ENCODE measurements around the gene C1QTNF6. TPM values are rescaled to one million over a fixed set of nuclear protein-coding genes. Genes with fewer than 3 reads are reported as not detected.
"Not testable (repeated sequence)": the region's sequence is repeated elsewhere in the genome, so short reads cannot be mapped to it uniquely, and the experiment has no call there.

C1QTNF6 gene
- total RNA-seq, 1 experiment from 2014 or later, result 7.4 TPM

GRCh38 chr22:37171662-37172061 lies 16.4 kb downstream of the C1QTNF6 start:
- ChIA-PET CTCF (no interaction called here), POLR2A (no interaction called here)
- DNase-seq, result no peak
- TF ChIP-seq CTCF (IDR thresholded peaks at IDR 0.05; ENCODE audit: insufficient read depth in 1 of 2, low read depth in 1 of 2, low read length in 1 of 2, severe bottlenecking in 1 of 2, unreplicated experiment in 1 of 2), result no peak
- no peaks in the 10 kb centered on the region for H3K27me3 ChIP-seq (replicated peaks; ENCODE audit: control insufficient read depth, insufficient read depth, low read length)
- Mint-ChIP-seq H3K27me3 (ENCODE audit: insufficient read depth, unreplicated experiment) (no peaks in the 10 kb centered on the region), H3K27ac (ENCODE audit: unreplicated experiment) (no peak overlapping the region), H3K4me3 (ENCODE audit: unreplicated experiment) (no peak overlapping the region), H3K9me3 (ENCODE audit: unreplicated experiment) (no peaks in the 10 kb centered on the region), H3K4me1 (ENCODE audit: low read depth, unreplicated experiment) (no peaks in the 10 kb centered on the region), H3K36me3 (ENCODE audit: insufficient read depth, unreplicated experiment) (no peaks in the 10 kb centered on the region)
- H3K9me3 ChIP-seq, result no peaks in the 10 kb centered on the region
- intact Hi-C loops (cut with micrococcal nuclease; ENCODE audit: unreplicated experiment), result no loop called here
- peaks cover 5% of the 10 kb centered on the region; the same call in 1 of the 2 replicates for H3K4me1 ChIP-seq
- BruUV-seq (replicated peaks), result no TSS peak
- no peak overlapping the region for H3K4me3 ChIP-seq (ENCODE audit: low read depth, low read length)
- no peaks in the 10 kb centered on the region for H3K36me3 ChIP-seq (ENCODE audit: control insufficient read depth, insufficient read depth, low read length)

GRCh38 chr22:37170689-37171405 lies 17.2 kb downstream of the C1QTNF6 start:
- H3K4me1 ChIP-seq; POLR2A ChIA-PET; H3K9me3 Mint-ChIP-seq (ENCODE audit: unreplicated experiment); H3K4me1 Mint-ChIP-seq (ENCODE audit: low read depth, unreplicated experiment); H3K4me3 ChIP-seq (ENCODE audit: low read depth, low read length); intact Hi-C loops (cut with micrococcal nuclease; ENCODE audit: unreplicated experiment); H3K9me3 ChIP-seq; H3K27me3 ChIP-seq (replicated peaks; ENCODE audit: control insufficient read depth, insufficient read depth, low read length); H3K36me3 ChIP-seq (ENCODE audit: control insufficient read depth, insufficient read depth, low read length); H3K27me3 Mint-ChIP-seq (ENCODE audit: insufficient read depth, unreplicated experiment); BruUV-seq (replicated peaks); H3K4me3 Mint-ChIP-seq (ENCODE audit: unreplicated experiment); H3K27ac Mint-ChIP-seq (ENCODE audit: unreplicated experiment); H3K36me3 Mint-ChIP-seq (ENCODE audit: insufficient read depth, unreplicated experiment): not testable (repeated sequence)
- CTCF ChIA-PET, result interaction anchor here (0.6 to 0.8 kb wide), 2 partner anchors 26 to 29 kb away, joined by 3 read pairs; no protein-coding TSS in a partner anchor
- DNase-seq, result peak in 1 of 2 experiments; percentile 17

GRCh38 chr22:37169947-37170688 lies 17.9 kb downstream of the C1QTNF6 start:
- Mint-ChIP-seq H3K4me1 (ENCODE audit: low read depth, unreplicated experiment) (no peaks in the 10 kb centered on the region), H3K27me3 (ENCODE audit: insufficient read depth, unreplicated experiment) (no peaks in the 10 kb centered on the region), H3K36me3 (ENCODE audit: insufficient read depth, unreplicated experiment) (no peaks in the 10 kb centered on the region), H3K27ac (ENCODE audit: unreplicated experiment) (no peak overlapping the region), H3K9me3 (ENCODE audit: unreplicated experiment) (no peaks in the 10 kb centered on the region), H3K4me3 (ENCODE audit: unreplicated experiment) (no peak overlapping the region)
- ChIA-PET POLR2A (no interaction called here), CTCF (interaction anchor here (0.6 to 0.8 kb wide), 2 partner anchors 27 to 29 kb away, joined by 3 read pairs; no protein-coding TSS in a partner anchor)
- TF ChIP-seq CTCF (IDR thresholded peaks at IDR 0.05; ENCODE audit: insufficient read depth in 1 of 2, low read depth in 1 of 2, low read length in 1 of 2, severe bottlenecking in 1 of 2, unreplicated experiment in 1 of 2), result no peak
- no peaks in the 10 kb centered on the region for H3K27me3 ChIP-seq (replicated peaks; ENCODE audit: control insufficient read depth, insufficient read depth, low read length)
- BruUV-seq (replicated peaks), result no TSS peak
- H3K9me3 ChIP-seq, result no peaks in the 10 kb centered on the region
- no peak overlapping the region for H3K4me3 ChIP-seq (ENCODE audit: low read depth, low read length)
- H3K4me1 ChIP-seq, result peaks cover 6% of the 10 kb centered on the region; the same call in 1 of the 2 replicates
- no peaks in the 10 kb centered on the region for H3K36me3 ChIP-seq (ENCODE audit: control insufficient read depth, insufficient read depth, low read length)
- intact Hi-C loops (cut with micrococcal nuclease; ENCODE audit: unreplicated experiment), result no loop called here
- DNase-seq, result peak in 1 of 2 experiments; percentile 19
